NT2/D1 (cell line): Measurements from ENCODE around the gene DMD.

Experiments
- DNase-seq: peaks from one replicate; pipeline ENCODE4 v3.0.0-alpha.2; 2011; ENCODE audit warnings: low read depth, low spot score
- H3K27me3 ChIP-seq: 2 replicates; pipeline ENCODE4 v1.6.0; 2011; ENCODE audit warnings: mild to moderate bottlenecking; ENCODE audit not compliant: insufficient read length, insufficient read depth
- H3K36me3 ChIP-seq: 2 replicates; pipeline ENCODE4 v1.6.1; 2011; ENCODE audit warnings: mild to moderate bottlenecking, low read length, mixed read lengths; ENCODE audit not compliant: insufficient read depth, insufficient read length
- H3K4me1 ChIP-seq: 2 replicates; pipeline ENCODE4 v1.5.1; 2011; ENCODE audit not compliant: insufficient read depth, insufficient read length
- H3K4me3 ChIP-seq: 2 replicates; pipeline ENCODE4 v1.5.1; 2011; ENCODE audit warnings: low read depth; ENCODE audit not compliant: insufficient read length
- H3K9ac ChIP-seq: 2 replicates; pipeline ENCODE4 v1.6.0; 2011; ENCODE audit warnings: low read depth; ENCODE audit not compliant: insufficient read length
- H3K9me3 ChIP-seq: 2 replicates; pipeline ENCODE4 v1.5.1; 2011; ENCODE audit warnings: mild to moderate bottlenecking, low read length; ENCODE audit not compliant: insufficient read depth
- SUZ12 ChIP-seq: IDR thresholded peaks from 2 replicates; pipeline ENCODE4 v1.6.1; 2011; ENCODE audit not compliant: insufficient read length, insufficient read depth; ENCODE audit errors: extremely low read depth
- YY1 ChIP-seq: IDR thresholded peaks from 2 replicates; pipeline ENCODE4 v1.6.1; 2011; ENCODE audit not compliant: insufficient read length, insufficient read depth
- ZNF274 ChIP-seq: IDR thresholded peaks from 2 replicates; pipeline ENCODE4 v1.6.1; 2011; ENCODE audit warnings: mild to moderate bottlenecking, low read depth, low read length

The DMD gene

DNA sequence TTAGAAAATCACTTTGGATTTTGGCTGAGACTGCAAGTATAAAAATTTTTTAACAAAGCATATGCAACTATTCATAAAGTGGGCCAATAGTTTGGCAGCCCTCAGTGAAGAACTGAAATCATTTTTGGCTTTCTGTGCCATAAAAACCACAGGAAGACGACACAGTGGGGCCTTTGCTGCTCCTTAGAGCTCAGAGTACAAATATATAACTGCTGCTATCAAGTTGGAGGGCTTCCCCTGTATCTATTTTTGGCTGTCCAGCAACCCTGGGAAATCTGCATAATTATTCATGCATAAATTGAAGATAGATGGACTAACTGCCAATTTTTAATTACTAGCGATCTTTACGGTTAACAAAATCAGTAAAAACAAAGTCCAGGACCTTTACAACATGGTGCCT lies 2088.0 kb downstream of the DMD start:
- no peak overlapping the region for H3K9ac ChIP-seq
- peaks cover 5% of the 10 kb centered on the region for H3K36me3 ChIP-seq
- H3K27me3 ChIP-seq: no peaks in the 10 kb centered on the region
- TF ChIP-seq SUZ12 (no peak), ZNF274 (no peak), YY1 (no peak)
- no peak overlapping the region for H3K4me3 ChIP-seq
- DNase-seq: no peak
- no peaks in the 10 kb centered on the region for H3K4me1 ChIP-seq
- no peaks in the 10 kb centered on the region for H3K9me3 ChIP-seq

DNA sequence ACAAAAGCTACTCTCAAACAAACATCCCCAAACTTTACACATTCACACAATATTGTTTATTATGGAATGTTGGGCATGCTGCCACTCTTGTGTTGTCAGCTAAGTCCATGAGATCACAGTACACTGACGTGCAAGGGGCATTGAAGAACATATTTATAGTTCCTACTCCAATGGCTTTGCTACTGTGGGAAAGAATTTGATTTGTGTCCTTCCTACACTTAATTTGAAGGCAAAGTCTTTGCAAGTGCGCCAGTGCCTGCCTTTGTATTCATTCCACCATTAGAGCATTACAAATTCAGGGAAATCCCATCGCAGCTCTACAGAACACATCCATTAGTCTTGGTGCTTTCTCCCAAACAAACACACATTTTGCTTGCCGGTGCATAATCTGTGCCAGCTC lies 2094.1 kb downstream of the DMD start:
- no peak for DNase-seq
- no peaks in the 10 kb centered on the region for H3K4me1 ChIP-seq
- H3K4me3 ChIP-seq: no peak overlapping the region
- no peaks in the 10 kb centered on the region for H3K36me3 ChIP-seq
- TF ChIP-seq ZNF274: no peak
- no peak for TF ChIP-seq YY1
- no peak for TF ChIP-seq SUZ12
- no peaks in the 10 kb centered on the region for H3K27me3 ChIP-seq
- H3K9me3 ChIP-seq: no peaks in the 10 kb centered on the region
- H3K9ac ChIP-seq: no peak overlapping the region

DNA sequence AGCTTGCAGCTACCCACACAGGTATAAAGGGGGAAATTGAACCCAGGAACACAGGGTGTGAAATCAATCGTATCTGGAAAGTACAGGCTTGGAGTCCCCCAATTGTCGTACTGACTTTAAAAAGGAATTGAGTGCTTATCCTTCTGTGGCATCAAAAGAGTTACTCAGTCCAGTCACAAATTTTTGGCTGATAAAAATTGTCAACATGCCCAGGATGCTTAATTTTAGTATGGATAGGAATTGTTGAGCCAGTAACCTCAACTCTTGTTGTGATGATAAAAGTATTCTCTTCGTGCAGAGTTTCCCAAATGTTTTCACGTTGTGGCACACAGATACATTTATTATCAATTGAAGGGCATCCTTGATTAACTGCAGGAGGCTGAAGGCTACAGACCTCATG lies 2096.0 kb downstream of the DMD start:
- Histone ChIP-seq H3K27me3 (no peaks in the 10 kb centered on the region), H3K9ac (no peak overlapping the region), H3K36me3 (no peaks in the 10 kb centered on the region), H3K4me3 (no peak overlapping the region), H3K4me1 (no peaks in the 10 kb centered on the region), H3K9me3 (no peaks in the 10 kb centered on the region)
- TF ChIP-seq ZNF274 (no peak), YY1 (no peak), SUZ12 (no peak)
- no peak for DNase-seq

- H3K27me3 ChIP-seq: no peaks in the 10 kb centered on the region
- no peak for TF ChIP-seq ZNF274
- TF ChIP-seq YY1: no peak
- no peak for TF ChIP-seq SUZ12
- DNase-seq: no peak
Measured at GRCh38 chrX:31114858-31115257, 2096.5 kb downstream of the DMD start.

GRCh38 chrX:31112226-31112999 lies 2098.9 kb downstream of the DMD start:
- Histone ChIP-seq H3K9me3 (no peaks in the 10 kb centered on the region; the same call in 1 of the 2 replicates), H3K9ac (no peak overlapping the region), H3K27me3 (no peaks in the 10 kb centered on the region), H3K4me3 (no peak overlapping the region), H3K36me3 (no peaks in the 10 kb centered on the region), H3K4me1 (no peaks in the 10 kb centered on the region)
- no peak for DNase-seq
- no peak for TF ChIP-seq YY1
- TF ChIP-seq SUZ12: no peak
- no peak for TF ChIP-seq ZNF274

More at GRCh38 chrX:31114858-31115257, 2096.5 kb downstream of the DMD start:
- Histone ChIP-seq H3K9ac (no peak overlapping the region), H3K4me3 (no peak overlapping the region), H3K4me1 (no peaks in the 10 kb centered on the region), H3K36me3 (no peaks in the 10 kb centered on the region), H3K9me3 (no peaks in the 10 kb centered on the region; the same call in 1 of the 2 replicates)

DNA sequence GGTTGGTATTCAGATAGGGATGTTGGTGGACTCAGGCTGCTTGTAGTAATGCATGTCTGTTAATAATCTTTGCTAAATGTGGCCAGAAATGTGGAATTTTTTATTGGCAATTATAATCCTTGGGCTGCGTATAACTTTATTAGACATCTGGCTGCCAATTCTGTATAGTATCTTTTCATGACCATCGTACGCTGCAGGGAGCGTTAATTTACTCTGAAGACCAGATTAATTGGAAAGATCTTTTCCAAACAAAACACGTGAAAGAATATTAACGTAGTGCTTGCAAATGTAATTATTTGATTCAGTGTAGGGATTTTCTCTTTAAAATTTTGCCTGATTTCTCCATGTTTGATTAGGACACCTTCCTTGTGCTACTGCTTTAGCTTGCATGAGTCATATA lies 2100.7 kb downstream of the DMD start:
- no peak for TF ChIP-seq SUZ12
- TF ChIP-seq YY1: no peak
- no peak for TF ChIP-seq ZNF274
- Histone ChIP-seq H3K36me3 (no peaks in the 10 kb centered on the region), H3K4me1 (no peaks in the 10 kb centered on the region), H3K9me3 (no peaks in the 10 kb centered on the region; the same call in 1 of the 2 replicates), H3K9ac (no peak overlapping the region), H3K27me3 (no peaks in the 10 kb centered on the region), H3K4me3 (no peak overlapping the region)
- no peak for DNase-seq

- DNase-seq: no peak
- Histone ChIP-seq H3K9ac (no peak overlapping the region), H3K4me3 (no peak overlapping the region), H3K9me3 (no peaks in the 10 kb centered on the region), H3K4me1 (no peaks in the 10 kb centered on the region), H3K27me3 (no peaks in the 10 kb centered on the region), H3K36me3 (no peaks in the 10 kb centered on the region)
- TF ChIP-seq SUZ12 (no peak), ZNF274 (no peak), YY1 (no peak)
Measured at GRCh38 chrX:31099536-31100090, 2111.7 kb downstream of the DMD start.
